ENCODE results near the gene LHX2.

LHX2 gene

DNA sequence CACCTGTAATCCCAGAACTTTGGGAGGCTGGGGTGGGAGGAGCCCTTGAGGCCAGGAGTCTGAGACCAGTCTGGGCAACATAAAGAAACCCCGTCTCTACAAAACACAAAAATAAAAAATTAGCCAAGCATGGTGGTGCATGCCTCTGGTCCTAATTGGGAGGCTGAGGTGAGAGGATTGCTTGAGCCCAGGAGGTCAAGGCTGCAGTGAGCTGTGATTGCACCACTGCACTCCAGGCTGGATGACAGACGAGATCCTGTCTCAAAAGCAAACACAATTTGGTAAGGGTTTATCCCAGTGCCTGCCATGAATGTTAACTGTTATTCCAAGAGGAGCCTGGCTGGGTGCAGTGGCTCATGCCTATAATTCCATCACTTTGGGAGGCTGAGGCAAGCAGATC lies 71.1 kb downstream of the LHX2 start:
- no peak overlapping the region for H3K27ac ChIP-seq (ENCODE audit: low read length)
- DNase-seq, result no peak
- H4K20me1 ChIP-seq (ENCODE audit: insufficient read depth, low read length), result no peaks in the 10 kb centered on the region
- no peak overlapping the region for H2AFZ ChIP-seq (ENCODE audit: low read length)
- H3K4me1 ChIP-seq (ENCODE audit: low read length), result no peaks in the 10 kb centered on the region
- no peak overlapping the region for H3K4me2 ChIP-seq (ENCODE audit: low read depth, low read length)
- H3K4me3 ChIP-seq (ENCODE audit: low read length), result no peak overlapping the region
- no peaks in the 10 kb centered on the region for H3K36me3 ChIP-seq (replicated peaks; ENCODE audit: insufficient read depth, low read length)
- no peaks in the 10 kb centered on the region for H3K9me3 ChIP-seq (replicated peaks; ENCODE audit: insufficient read depth, low read length)
- TF ChIP-seq EZH2 (optimal IDR thresholded peaks at IDR 0.05; ENCODE audit: low read depth, low read length) (no peak), EZH2phosphoT487 (IDR thresholded peaks at IDR 0.05; ENCODE audit: low read length) (no peak)
- TF ChIP-seq, protein P1, sequence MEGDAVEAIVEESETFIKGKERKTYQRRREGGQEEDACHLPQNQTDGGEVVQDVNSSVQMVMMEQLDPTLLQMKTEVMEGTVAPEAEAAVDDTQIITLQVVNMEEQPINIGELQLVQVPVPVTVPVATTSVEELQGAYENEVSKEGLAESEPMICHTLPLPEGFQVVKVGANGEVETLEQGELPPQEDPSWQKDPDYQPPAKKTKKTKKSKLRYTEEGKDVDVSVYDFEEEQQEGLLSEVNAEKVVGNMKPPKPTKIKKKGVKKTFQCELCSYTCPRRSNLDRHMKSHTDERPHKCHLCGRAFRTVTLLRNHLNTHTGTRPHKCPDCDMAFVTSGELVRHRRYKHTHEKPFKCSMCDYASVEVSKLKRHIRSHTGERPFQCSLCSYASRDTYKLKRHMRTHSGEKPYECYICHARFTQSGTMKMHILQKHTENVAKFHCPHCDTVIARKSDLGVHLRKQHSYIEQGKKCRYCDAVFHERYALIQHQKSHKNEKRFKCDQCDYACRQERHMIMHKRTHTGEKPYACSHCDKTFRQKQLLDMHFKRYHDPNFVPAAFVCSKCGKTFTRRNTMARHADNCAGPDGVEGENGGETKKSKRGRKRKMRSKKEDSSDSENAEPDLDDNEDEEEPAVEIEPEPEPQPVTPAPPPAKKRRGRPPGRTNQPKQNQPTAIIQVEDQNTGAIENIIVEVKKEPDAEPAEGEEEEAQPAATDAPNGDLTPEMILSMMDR (IDR thresholded peaks at IDR 0.05; ENCODE audit: low read length), result no peak
- no peaks in the 10 kb centered on the region for H3K79me2 ChIP-seq (ENCODE audit: low read length)
- H3F3A ChIP-seq (ENCODE audit: insufficient read depth, low read length), result no peaks in the 10 kb centered on the region
- no peak overlapping the region for H3K9ac ChIP-seq (ENCODE audit: low read length)
- no peaks in the 10 kb centered on the region for H3K9me2 ChIP-seq (replicated peaks; ENCODE audit: insufficient read depth, low read length)
- H3K27me3 ChIP-seq (replicated peaks; ENCODE audit: insufficient read depth, low read length), result no peaks in the 10 kb centered on the region
